Stomach (tissue), 9 donors: ENCODE measurements around the gene TSPAN8. TPM values are rescaled to one million over a fixed set of nuclear protein-coding genes. Genes with fewer than 3 reads are reported as not detected.
"Not testable (repeated sequence)": the region's sequence is repeated elsewhere in the genome, so short reads cannot be mapped to it uniquely, and the experiment has no call there.

Experiments
- DNase-seq, 2 donors: peaks; one replicate each; pipeline versions ENCODE4 v3.0.0 to v3.0.0-alpha.2; 2013 to 2019
- H3K27ac ChIP-seq, 5 donors: fragments of 200-600 bp in 4 of 5; sonication (generic) in 4 of 5; one replicate each; pipeline ENCODE4 v1.5.1; 2013 to 2019; ENCODE audit warnings: mild to moderate bottlenecking in 1 of 5, moderate library complexity in 1 of 5
- H3K27me3 ChIP-seq, 3 donors: fragments of 200-600 bp; sonication (generic); one replicate each; pipeline ENCODE4 v1.5.1; 2017 to 2019; ENCODE audit warnings: mixed run types in 1 of 3
- H3K36me3 ChIP-seq, 4 donors: fragments of 200-600 bp; sonication (generic); 1 replicate in 3 of 4; 2 replicates in 1 of 4; pipeline ENCODE4 v1.5.1; 2016 to 2019
- H3K4me1 ChIP-seq, 4 donors: fragments of 200-600 bp; sonication (generic); one replicate each; pipeline ENCODE4 v1.5.1; 2016 to 2019
- H3K4me3 ChIP-seq, 4 donors: fragments of 200-600 bp; sonication (generic) in 3 of 4; one replicate each; pipeline ENCODE4 v1.5.1; 2016 to 2019; ENCODE audit warnings: mild to moderate bottlenecking in 1 of 4
- H3K9me3 ChIP-seq, 4 donors: fragments of 200-600 bp; sonication (generic); one replicate each; pipeline ENCODE4 v1.5.1; 2016 to 2019
- CTCF ChIP-seq, 7 experiments: fragments of 450-650 bp in 4 of 7; fragments of 200-600 bp in 3 of 7; sonication (generic) in 3 of 7; IDR thresholded peaks; one replicate each; pipeline ENCODE4 v1.5.1; 2016 to 2019; ENCODE audit warnings: antibody characterized with exemption in 7 of 7, control low read depth in 2 of 7, mild to moderate bottlenecking in 1 of 7
- EP300 ChIP-seq: sonication (generic); formaldehyde crosslinking; IDR thresholded peaks from one replicate; pipeline ENCODE4 v1.6.1; 2017; ENCODE audit warnings: antibody characterized with exemption
- POLR2A ChIP-seq, 4 donors: fragments of 450-650 bp; IDR thresholded peaks; one replicate each; pipeline ENCODE4 v1.6.1; 2016; ENCODE audit warnings: antibody characterized with exemption in 4 of 4, control low read depth in 2 of 4, mild to moderate bottlenecking in 1 of 4, moderate library complexity in 1 of 4
- POLR2AphosphoS5 ChIP-seq, 3 donors: sonication (generic); formaldehyde crosslinking; IDR thresholded peaks; one replicate each; pipeline ENCODE4 v1.6.1; 2016; ENCODE audit warnings: antibody characterized with exemption in 3 of 3
- WGBS, 5 donors: extraction: QIAGEN DNeasy Blood & Tissue Kit in 3 of 5; methylation state at CpG; one replicate each; pipeline versions ENCODE4 v1.1.5 to v1.1.7; 2013 to 2018; 5-methylcytosine and 5-hydroxymethylcytosine counted together
- intact Hi-C: fragments of 100-400 bp; cut with DNase I; formaldehyde crosslinking; loops from one replicate; pipeline ENCODE4 v1.15.1; 2023; ENCODE audit warnings: low total_unique reads
- polyA plus RNA-seq, 3 donors: library from polyadenylated mRNA; stranded (reverse); fragments of 200-250 nt; gene quantifications; one replicate each; pipeline ENCODE4 v1.2.3, GENCODE V29; 2013
- total RNA-seq, 5 donors: library from RNA; depleted of rRNA; stranded (reverse); fragments of >200 nt; gene quantifications; one replicate each; pipeline versions ENCODE4 v1.1.0 to v1.2.3, GENCODE V29; 2014 to 2016
- donor health status: healthy with polysubstance abuse.
- donor health status: Bipolar disorder and iron deficiency.
- donor health status: healthy.

The TSPAN8 gene
- total and polyA plus RNA-seq, 8 donors: 15.8 to 532 (median 127) TPM

GRCh38 chr12:71170456-71170855, 12.7 kb upstream of the TSPAN8 start:
- 7 to 48% (median 36%) methylated on average over 1 of the region's 1 CpG for WGBS, 5 donors
- TF ChIP-seq POLR2A (IDR thresholded peaks at IDR 0.05): no peak
- no peak for TF ChIP-seq POLR2AphosphoS5 (IDR thresholded peaks at IDR 0.05)
- no peak for TF ChIP-seq CTCF (IDR thresholded peaks at IDR 0.05)
- TF ChIP-seq EP300: no peak
- H3K36me3 ChIP-seq: no peaks in the 10 kb centered on the region
- DNase-seq: no peak
- no peaks in the 10 kb centered on the region for H3K27me3 ChIP-seq
- peaks cover 1 to 44% (median 16%) of the 10 kb centered on the region in 4 donors for H3K4me1 ChIP-seq
- H3K27ac ChIP-seq: no peak overlapping the region
- peaks cover 0 to 5% (median 0%) of the 10 kb centered on the region in 4 donors for H3K9me3 ChIP-seq
- H3K4me3 ChIP-seq: no peak overlapping the region
- intact Hi-C loops: no loop called here

GRCh38 chr12:71169286-71169685, 11.5 kb upstream of the TSPAN8 start:
- Histone ChIP-seq H3K9me3 (peaks cover 0 to 8% (median 0%) of the 10 kb centered on the region in 4 donors), H3K4me3 (no peak overlapping the region), H3K4me1 (peaks cover 13 to 51% (median 25%) of the 10 kb centered on the region in 4 donors), H3K27me3 (no peaks in the 10 kb centered on the region), H3K36me3 (no peaks in the 10 kb centered on the region), H3K27ac (peak overlapping the region in 1 of 5 donors; percentile 38)
- no peak for TF ChIP-seq POLR2A (IDR thresholded peaks at IDR 0.05)
- TF ChIP-seq EP300: no peak
- no peak for TF ChIP-seq CTCF (IDR thresholded peaks at IDR 0.05)
- no peak for TF ChIP-seq POLR2AphosphoS5 (IDR thresholded peaks at IDR 0.05)
- DNase-seq: no peak
- intact Hi-C loops: no loop called here

GRCh38 chr12:71166862-71167496, 9.2 kb upstream of the TSPAN8 start:
- no peak for DNase-seq
- peaks cover 23 to 61% (median 33%) of the 10 kb centered on the region in 4 donors for H3K4me1 ChIP-seq
- no peaks in the 10 kb centered on the region for H3K27me3 ChIP-seq
- 29 to 51% (median 37%) methylated on average over 4 of the region's 4 CpGs for WGBS, 5 donors
- intact Hi-C loops: no loop called here
- peak overlapping the region in 4 of 5 donors; percentile 29 to 87 (median 66) for H3K27ac ChIP-seq
- H3K36me3 ChIP-seq: no peaks in the 10 kb centered on the region
- peaks cover 0 to 8% (median 0%) of the 10 kb centered on the region in 4 donors for H3K9me3 ChIP-seq
- no peak overlapping the region for H3K4me3 ChIP-seq
- TF ChIP-seq CTCF (IDR thresholded peaks at IDR 0.05): no peak
- TF ChIP-seq EP300: no peak
- no peak for TF ChIP-seq POLR2AphosphoS5 (IDR thresholded peaks at IDR 0.05)
- no peak for TF ChIP-seq POLR2A (IDR thresholded peaks at IDR 0.05)

GRCh38 chr12:71166280-71166679, 8.5 kb upstream of the TSPAN8 start:
- Histone ChIP-seq H3K9me3 (peaks cover 0 to 8% (median 0%) of the 10 kb centered on the region in 4 donors), H3K27me3 (no peaks in the 10 kb centered on the region), H3K4me3 (no peak overlapping the region), H3K4me1 (peaks cover 28 to 66% (median 34%) of the 10 kb centered on the region in 4 donors), H3K36me3 (no peaks in the 10 kb centered on the region), H3K27ac (peak overlapping the region; percentile 29 to 87 (median 69))
- DNase-seq: no peak
- WGBS, 5 donors: 93 to 98% (median 97%) methylated on average over 9 to 34 of the region's 34 CpGs
- intact Hi-C loops: no loop called here
- TF ChIP-seq POLR2A (IDR thresholded peaks at IDR 0.05): no peak
- TF ChIP-seq POLR2AphosphoS5 (IDR thresholded peaks at IDR 0.05): no peak
- no peak for TF ChIP-seq CTCF (IDR thresholded peaks at IDR 0.05)
- no peak for TF ChIP-seq EP300

GRCh38 chr12:71165780-71166179, 8.0 kb upstream of the TSPAN8 start:
- H3K9me3 ChIP-seq, H3K27me3 ChIP-seq, intact Hi-C loops, H3K4me3 ChIP-seq, DNase-seq, H3K36me3 ChIP-seq: not testable (repeated sequence)
- WGBS, 5 donors: 68 to 86% (median 77%) methylated on average over 4 to 5 of the region's 5 CpGs
- Histone ChIP-seq H3K4me1 (peaks cover 28 to 70% (median 37%) of the 10 kb centered on the region in 4 donors), H3K27ac (peak overlapping the region in 3 of 5 donors; percentile 64 to 87 (median 82))
